NCI-H748 (cell line): ENCODE measurements around the gene CEBPG.

Source experiments
- DNase-seq: peaks from one replicate; lab custom pipeline; 2025; ENCODE audit not compliant: unreplicated experiment; lab: John Stamatoyannopoulos, UW

CEBPG gene

GRCh38 chr19:33394723-33395560 lies 21.4 kb downstream of the CEBPG start:
- no peak for DNase-seq

- no peak for DNase-seq
Measured at GRCh38 chr19:33395561-33396550, 22.3 kb downstream of the CEBPG start.

- no peak for DNase-seq
Measured at GRCh38 chr19:33396701-33397535, 23.4 kb downstream of the CEBPG start.

- DNase-seq = no peak
Measured at GRCh38 chr19:33397536-33398360, 24.2 kb downstream of the CEBPG start.

- no peak for DNase-seq
Measured at GRCh38 chr19:33398361-33399060, 25.0 kb downstream of the CEBPG start.

- no peak for DNase-seq
Measured at GRCh38 chr19:33399081-33399744, 25.7 kb downstream of the CEBPG start.

GRCh38 chr19:33399745-33400681 lies 26.5 kb downstream of the CEBPG start:
- no peak for DNase-seq

- no peak for DNase-seq
Measured at GRCh38 chr19:33400856-33401682, 27.6 kb downstream of the CEBPG start.

- DNase-seq = no peak
Measured at GRCh38 chr19:33401683-33402420, 28.3 kb downstream of the CEBPG start.

GRCh38 chr19:33402421-33403220 lies 29.1 kb downstream of the CEBPG start:
- DNase-seq = no peak

GRCh38 chr19:33403221-33403972 lies 29.9 kb downstream of the CEBPG start:
- DNase-seq = no peak

- no peak for DNase-seq
Measured at GRCh38 chr19:33403973-33404304, 30.4 kb downstream of the CEBPG start.

- no peak for DNase-seq
Measured at GRCh38 chr19:33404506-33405253, 31.2 kb downstream of the CEBPG start.

GRCh38 chr19:33405254-33405552 lies 31.7 kb downstream of the CEBPG start:
- no peak for DNase-seq
